A172 (cell line): ENCODE measurements around the gene GRK5. TPM values are rescaled to one million over a fixed set of nuclear protein-coding genes. Genes with fewer than 3 reads are reported as not detected.
"Not testable (repeated sequence)": the region's sequence is repeated elsewhere in the genome, so short reads cannot be mapped to it uniquely, and the experiment has no call there.

Source experiments
- DNase-seq: peaks from one replicate; pipeline ENCODE4 v3.0.0-alpha.2; 2015; ENCODE audit warnings: low spot score
- total RNA-seq: library from RNA; depleted of rRNA; stranded (reverse); fragments of >200 nt; shearing (Covaris generic); gene quantifications from 2 replicates; pipeline ENCODE4 v1.2.3, GENCODE V29; 2014

The GRK5 gene
- total RNA-seq, 1 experiment from 2014 or later: 13.0 TPM

GRCh38 chr10:119420950-119421875 is 213.8 kb downstream of the GRK5 start:
- no peak for DNase-seq

- peak; percentile 26 for DNase-seq
Observed at GRCh38 chr10:119421891-119422681, 214.7 kb downstream of the GRK5 start.

DNA sequence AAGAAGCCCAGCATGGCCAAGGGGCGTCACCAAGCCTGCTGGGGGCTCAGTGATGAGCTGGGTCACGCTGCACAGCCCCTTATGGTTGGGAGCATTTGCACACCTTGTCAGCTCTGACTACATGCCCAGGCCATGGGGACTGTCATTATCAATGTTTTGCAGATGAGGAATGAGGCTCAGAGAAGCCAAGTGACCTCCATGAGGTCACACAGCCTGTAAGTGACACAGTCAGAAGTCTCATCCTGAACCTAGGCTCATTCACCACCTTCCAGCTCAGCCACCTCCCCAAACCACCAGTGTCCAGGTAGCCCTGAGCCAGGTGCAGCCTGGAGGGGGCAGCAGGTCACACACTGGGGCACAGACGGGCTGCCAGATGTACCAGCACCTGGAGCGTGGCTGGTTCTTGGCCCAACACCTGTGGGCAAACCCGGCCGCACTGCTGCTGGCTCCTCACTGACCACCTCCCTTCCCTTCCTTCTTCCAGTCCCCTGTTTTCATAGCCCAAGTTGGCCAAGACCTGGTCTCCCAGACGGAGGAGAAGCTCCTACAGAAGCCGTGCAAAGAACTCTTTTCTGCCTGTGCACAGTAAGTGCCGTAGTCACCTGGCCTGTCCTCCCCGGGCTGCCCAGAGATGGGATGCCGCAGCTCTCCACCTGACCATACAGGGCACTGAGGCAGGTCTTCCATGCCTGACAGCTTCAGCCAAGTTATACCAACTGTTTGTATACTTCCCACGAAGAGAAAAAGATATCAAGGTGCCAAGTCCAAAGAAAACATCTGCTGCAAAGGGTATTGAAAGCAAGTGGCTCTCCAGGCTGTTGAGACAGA is 215.5 kb downstream of the GRK5 start:
- DNase-seq: no peak

DNA sequence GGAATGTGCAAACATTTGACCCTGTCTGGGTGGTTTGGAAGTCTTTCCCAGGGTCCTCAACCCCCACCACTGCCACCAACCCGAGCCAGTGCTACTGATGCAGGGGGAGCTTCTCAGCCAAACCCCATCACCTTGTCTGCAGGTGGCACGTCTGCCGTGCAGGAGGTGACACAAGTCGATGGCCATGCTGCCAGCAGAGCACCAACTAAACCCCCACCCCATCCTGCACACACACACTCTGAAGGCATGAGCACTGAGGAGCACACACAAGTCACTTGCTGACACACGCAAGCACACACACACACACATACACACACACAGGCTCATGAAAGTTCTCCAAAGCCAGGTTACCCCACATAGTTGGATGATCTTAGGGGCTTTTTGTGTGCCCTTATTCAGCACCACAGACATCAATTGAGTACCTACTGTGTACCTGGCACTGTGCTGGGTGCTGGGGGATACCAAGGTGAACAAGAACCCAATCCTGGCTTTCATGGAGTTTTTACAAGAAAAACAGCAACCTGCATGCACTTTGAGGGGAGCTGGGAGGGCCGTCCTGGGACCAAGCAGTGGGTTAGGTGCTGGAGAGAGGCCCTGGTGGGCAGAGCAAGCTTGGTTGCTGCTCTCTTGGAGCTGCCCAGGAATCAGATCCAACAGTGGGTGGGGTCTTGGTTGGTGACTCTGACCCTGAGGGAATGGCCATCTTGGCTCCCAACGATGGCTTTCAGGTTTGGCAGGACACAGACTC is 216.3 kb downstream of the GRK5 start:
- no peak for DNase-seq

DNA sequence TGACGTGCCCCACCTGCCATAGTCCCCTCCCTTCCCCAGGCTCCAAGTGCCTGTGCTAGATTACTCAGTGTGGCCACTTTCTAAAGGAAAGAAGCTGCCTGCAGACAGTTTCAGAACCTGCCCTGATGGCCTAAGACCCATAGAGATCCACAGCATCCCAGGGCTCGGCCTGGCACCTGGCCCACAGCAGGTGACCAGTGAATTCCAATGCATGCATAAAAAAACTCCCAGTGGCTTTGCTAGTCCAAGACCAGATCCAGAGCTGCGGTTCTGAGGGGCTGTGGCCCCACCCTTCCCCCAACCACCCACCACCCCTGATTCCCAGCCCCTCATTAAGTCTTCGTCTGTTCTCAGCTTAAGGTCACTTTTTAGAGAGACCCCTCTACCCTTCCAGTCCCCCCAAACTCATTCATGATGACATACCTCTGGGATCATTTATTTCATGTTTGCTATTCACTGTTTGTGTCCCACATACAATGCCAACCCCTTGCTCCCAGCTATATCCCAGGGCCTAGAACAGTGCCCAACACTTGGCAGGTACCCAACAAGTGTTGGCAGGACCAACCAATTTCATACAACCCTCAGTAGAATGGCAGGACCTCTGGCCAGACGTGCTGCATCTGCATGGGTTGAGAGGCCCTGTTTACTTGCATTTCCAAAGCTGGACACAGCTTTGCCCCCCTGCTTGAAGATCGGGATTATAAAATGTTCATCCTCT is 217.0 kb downstream of the GRK5 start:
- DNase-seq: no peak

DNA sequence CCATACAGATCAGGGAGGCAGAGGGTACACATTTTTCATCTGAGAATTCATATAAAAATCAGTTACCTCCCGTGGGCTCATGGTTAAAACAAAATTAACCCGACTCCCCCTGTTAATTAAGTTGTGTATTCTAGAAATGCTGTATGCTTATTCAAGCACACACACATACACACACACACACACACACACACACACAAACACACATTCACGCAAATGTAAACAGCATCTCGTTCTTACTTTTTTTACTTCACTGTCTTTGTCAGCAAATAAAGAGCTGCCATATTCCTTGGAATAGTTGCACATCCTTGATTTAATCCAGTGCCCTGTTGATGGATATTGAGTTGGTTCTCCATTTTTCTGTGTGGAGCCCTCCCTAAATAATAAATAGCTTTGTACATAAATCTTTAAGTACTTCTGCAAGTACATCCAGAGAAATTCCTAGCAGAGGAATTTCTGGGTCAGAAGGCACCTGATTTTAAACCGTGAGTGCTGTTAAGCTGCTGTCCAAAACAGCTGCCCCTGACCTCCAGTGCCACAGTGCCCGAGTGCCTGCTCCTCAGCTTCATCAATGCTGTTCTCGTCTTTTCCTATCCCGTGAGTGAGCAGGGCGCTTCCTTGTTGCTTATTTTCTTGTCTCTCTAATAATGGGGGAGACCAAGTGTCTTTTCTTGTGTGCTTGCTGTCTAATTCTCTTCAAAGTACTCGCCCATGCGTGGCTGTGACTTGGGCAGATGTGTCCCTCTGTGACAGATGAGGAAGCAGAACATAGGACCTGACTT is 217.9 kb downstream of the GRK5 start:
- no peak for DNase-seq

GRCh38 chr10:119425881-119426170 is 218.5 kb downstream of the GRK5 start:
- no peak for DNase-seq

- DNase-seq: no peak
Observed at GRCh38 chr10:119426699-119427098, 219.3 kb downstream of the GRK5 start.

- no peak for DNase-seq
Observed at GRCh38 chr10:119427263-119427864, 220.0 kb downstream of the GRK5 start.

- peak; percentile 65 for DNase-seq
Observed at GRCh38 chr10:119428789-119429188, 221.4 kb downstream of the GRK5 start.

- DNase-seq: no peak
Observed at GRCh38 chr10:119429771-119430170, 222.4 kb downstream of the GRK5 start.

- peak; percentile 97 for DNase-seq
Observed at GRCh38 chr10:119431034-119431772, 223.8 kb downstream of the GRK5 start.

- DNase-seq: no peak
Observed at GRCh38 chr10:119431773-119432135, 224.4 kb downstream of the GRK5 start.

- DNase-seq: not testable (repeated sequence)
Observed at GRCh38 chr10:119434942-119435341, 227.6 kb downstream of the GRK5 start.

DNA sequence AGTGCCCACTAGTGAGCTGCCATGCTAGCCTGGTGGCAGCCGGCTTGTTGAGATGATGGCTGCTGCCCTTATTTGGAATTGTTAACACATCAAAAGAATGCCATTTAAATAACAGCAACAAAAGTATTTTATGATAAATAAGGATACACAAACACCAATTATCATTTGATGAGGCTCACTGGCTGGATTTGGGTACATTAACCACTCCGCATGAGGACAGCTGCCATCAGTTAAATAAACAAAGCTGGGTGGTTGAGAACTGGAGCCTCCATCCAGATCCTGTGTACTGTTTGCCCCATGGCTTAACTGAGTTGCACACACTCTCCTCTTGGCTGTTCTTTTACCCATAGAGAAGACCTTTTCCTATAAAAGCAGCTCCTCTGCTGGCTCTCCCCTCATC is 231.3 kb downstream of the GRK5 start:
- no peak for DNase-seq

- DNase-seq: no peak
Observed at GRCh38 chr10:119439922-119440321, 232.6 kb downstream of the GRK5 start.

DNA sequence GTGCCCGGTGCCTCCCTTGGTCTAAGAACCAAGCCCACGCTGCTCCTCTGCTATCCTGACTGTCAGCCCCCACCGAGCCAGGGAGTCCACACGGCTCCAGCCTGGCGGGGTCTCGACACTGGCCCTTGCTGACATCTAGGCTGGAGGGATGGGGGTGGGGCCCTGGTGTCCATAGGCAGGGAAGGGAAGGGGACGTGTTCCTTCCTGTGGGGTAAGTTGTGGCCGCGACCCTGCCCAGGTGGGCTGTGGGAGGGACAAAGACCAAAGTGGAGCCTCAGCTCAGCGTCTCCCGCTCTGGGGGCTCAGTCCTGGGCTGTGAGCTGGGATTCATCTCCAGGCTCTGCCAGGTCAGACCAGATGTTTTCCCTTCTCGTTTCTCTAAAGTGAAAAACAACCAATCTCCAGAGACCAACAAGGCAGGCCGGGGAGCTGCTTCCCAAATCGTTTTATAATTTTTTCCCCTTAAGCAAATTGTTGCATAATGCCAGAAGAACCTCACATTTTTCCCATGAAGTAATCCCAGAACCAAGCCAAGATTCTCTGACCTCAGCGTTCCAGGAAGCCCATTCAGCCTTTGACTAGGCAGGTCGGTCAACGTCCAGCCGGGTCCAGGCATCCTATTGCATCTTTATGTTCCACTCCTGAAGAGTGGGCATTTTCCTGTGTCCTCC is 233.9 kb downstream of the GRK5 start:
- DNase-seq: no peak
